Panc1 (cell line): ENCODE data around the gene BDP1. TPM values are rescaled to one million over a fixed set of nuclear protein-coding genes. Genes with fewer than 3 reads are reported as not detected.
"Not testable (repeated sequence)": the region's sequence is repeated elsewhere in the genome, so short reads cannot be mapped to it uniquely, and the experiment has no call there.

Source experiments
- ATAC-seq: fragments of 200-7000 bp; cut with Tn5 transposase; 2 replicates; pipeline ENCODE4 v1.9.1; 2020; ENCODE audit warnings: mild to moderate bottlenecking, moderate library complexity
- BruUV-seq: library from RNA; stranded (reverse); fragments of 400-500 nt; replicated peaks from 2 replicates; lab custom pipeline; 2021; lab: Mats Ljungman, UMichigan
- CTCF ChIA-PET: fragments of 300-600 bp; sonication (Branson Sonifier 250); formaldehyde crosslinking; loops from one replicate; lab custom pipeline; 2022; ENCODE audit warnings: antibody characterized with exemption; lab: Charles Lee
- POLR2A ChIA-PET: fragments of 300-600 bp; sonication (Branson Sonifier 250); formaldehyde crosslinking; loops from one replicate; lab custom pipeline; 2022; ENCODE audit warnings: antibody characterized with exemption; lab: Charles Lee
- DNase-seq: peaks from one replicate; pipeline ENCODE4 v3.0.0-alpha.2; 2010; ENCODE audit warnings: low read depth, low spot score
- H3K27ac ChIP-seq: 2 replicates; pipeline ENCODE4 v1.5.1; 2011; ENCODE audit warnings: mild to moderate bottlenecking, low read length, inconsistent platforms
- H3K27me3 ChIP-seq: fragments of 200-500 bp; sonication (Bioruptor generic); 2 replicates; pipeline ENCODE4 v1.6.0; 2014; ENCODE audit warnings: low read length, inconsistent platforms; ENCODE audit not compliant: control insufficient read depth, insufficient read depth
- H3K36me3 ChIP-seq: fragments of 200-500 bp; sonication (Bioruptor generic); 2 replicates; pipeline ENCODE4 v1.5.1; 2014; ENCODE audit warnings: inconsistent platforms, mild to moderate bottlenecking, low read length, moderate library complexity; ENCODE audit not compliant: control insufficient read depth, insufficient read depth
- H3K4me1 ChIP-seq: 2 replicates; pipeline ENCODE4 v1.5.1; 2011; ENCODE audit warnings: inconsistent platforms, mild to moderate bottlenecking, low read length, moderate library complexity; ENCODE audit not compliant: control insufficient read depth, insufficient read depth
- H3K4me3 ChIP-seq, 2 experiments: 2 replicates each; pipeline ENCODE4 v1.5.1; 2011 to 2012; ENCODE audit warnings: low read depth in 2 of 2, low read length in 2 of 2, mild to moderate bottlenecking in 2 of 2, inconsistent platforms in 1 of 2, moderate library complexity in 1 of 2
- H3K9me3 ChIP-seq: fragments of 200-500 bp; sonication (Bioruptor generic); 2 replicates; pipeline ENCODE4 v1.5.1; 2014; ENCODE audit warnings: low read depth, mild to moderate bottlenecking, inconsistent platforms, low read length, moderate library complexity; ENCODE audit not compliant: control insufficient read depth, insufficient read depth
- POLR2AphosphoS5 ChIP-seq: IDR thresholded peaks from 2 replicates; pipeline ENCODE4 v1.6.1; 2012; ENCODE audit warnings: mild to moderate bottlenecking, low read depth, low read length, moderate library complexity
- SIN3A ChIP-seq: IDR thresholded peaks from 2 replicates; pipeline ENCODE4 v1.6.1; 2012; ENCODE audit warnings: low read depth, mild to moderate bottlenecking, low read length, moderate library complexity, borderline replicate concordance; ENCODE audit not compliant: insufficient read depth
- TCF7L2 ChIP-seq: IDR thresholded peaks from 2 replicates; pipeline ENCODE4 v1.6.1; 2011; ENCODE audit warnings: mild to moderate bottlenecking, low read depth, low read length, inconsistent platforms
- in situ Hi-C: cut with HindIII; loops from 2 replicates; pipeline ENCODE4 v1.10.0; 2016; ENCODE audit warnings: low sequenced_read_pairs, low pct_unique_long_range_greater_than_20kb
- intact Hi-C: fragments of 100-400 bp; cut with micrococcal nuclease; formaldehyde crosslinking; loops from one replicate; pipeline ENCODE4 v1.10.0; 2022; ENCODE audit not compliant: unreplicated experiment
- total RNA-seq: library from RNA; stranded (reverse); gene quantifications from one replicate; pipeline ENCODE4 v1.2.1, GENCODE V29; 2021; ENCODE audit not compliant: unreplicated experiment
- TF ChIP-seq, protein P1 (sequence below): fragments of 450-650 bp; IDR thresholded peaks from 2 replicates; pipeline ENCODE4 v1.5.1; 2017; ENCODE audit warnings: mild to moderate bottlenecking
- TF ChIP-seq, protein P2 (sequence below), 2 experiments: IDR thresholded peaks; 2 replicates each; pipeline ENCODE4 v1.6.1; 2011 to 2012; ENCODE audit warnings: low read depth in 2 of 2, control low read depth in 1 of 2, low read length in 1 of 2, mild to moderate bottlenecking in 1 of 2, moderate library complexity in 1 of 2; ENCODE audit not compliant: insufficient read depth in 1 of 2

BDP1 gene
- total RNA-seq, 1 experiment from 2014 or later = 30.7 TPM

DNA sequence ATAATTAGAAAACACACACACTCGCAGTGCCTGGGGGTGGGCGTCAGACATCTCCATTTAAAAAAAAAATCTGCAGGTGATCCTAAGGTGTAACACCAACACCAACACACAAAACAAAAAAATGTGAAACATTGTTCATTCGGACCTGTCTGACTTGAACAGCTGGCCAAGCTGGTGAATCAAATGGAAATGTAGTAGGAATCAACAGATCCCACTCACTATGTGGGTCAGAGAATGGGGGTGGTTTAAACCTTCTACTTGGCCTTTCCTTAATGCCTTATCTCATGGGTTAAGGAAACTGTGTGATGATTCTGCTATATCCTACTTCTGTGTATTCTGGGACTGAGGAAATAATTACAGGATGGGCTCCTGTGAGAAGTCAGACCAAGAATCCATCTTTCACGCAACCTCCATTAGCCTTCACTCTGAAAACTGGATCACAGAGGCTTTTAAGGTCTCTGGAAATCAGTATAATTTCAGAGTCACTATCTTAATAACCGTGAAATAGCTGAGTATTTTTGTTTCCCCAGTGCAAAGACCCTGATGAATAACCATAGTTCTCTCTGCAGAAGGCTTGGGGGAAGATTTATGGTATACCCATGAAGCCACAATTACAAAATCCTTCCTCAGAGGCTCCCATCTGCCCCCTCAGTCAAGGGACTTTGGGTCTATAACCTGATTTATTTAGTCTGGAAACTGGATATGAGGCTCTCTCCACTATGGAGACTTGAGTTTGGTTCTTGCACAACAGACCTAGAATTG, 114.5 kb downstream of the BDP1 start:
- ChIA-PET CTCF (no interaction called here), POLR2A (no interaction called here)
- no TSS peak for BruUV-seq
- TF ChIP-seq, protein P1, sequence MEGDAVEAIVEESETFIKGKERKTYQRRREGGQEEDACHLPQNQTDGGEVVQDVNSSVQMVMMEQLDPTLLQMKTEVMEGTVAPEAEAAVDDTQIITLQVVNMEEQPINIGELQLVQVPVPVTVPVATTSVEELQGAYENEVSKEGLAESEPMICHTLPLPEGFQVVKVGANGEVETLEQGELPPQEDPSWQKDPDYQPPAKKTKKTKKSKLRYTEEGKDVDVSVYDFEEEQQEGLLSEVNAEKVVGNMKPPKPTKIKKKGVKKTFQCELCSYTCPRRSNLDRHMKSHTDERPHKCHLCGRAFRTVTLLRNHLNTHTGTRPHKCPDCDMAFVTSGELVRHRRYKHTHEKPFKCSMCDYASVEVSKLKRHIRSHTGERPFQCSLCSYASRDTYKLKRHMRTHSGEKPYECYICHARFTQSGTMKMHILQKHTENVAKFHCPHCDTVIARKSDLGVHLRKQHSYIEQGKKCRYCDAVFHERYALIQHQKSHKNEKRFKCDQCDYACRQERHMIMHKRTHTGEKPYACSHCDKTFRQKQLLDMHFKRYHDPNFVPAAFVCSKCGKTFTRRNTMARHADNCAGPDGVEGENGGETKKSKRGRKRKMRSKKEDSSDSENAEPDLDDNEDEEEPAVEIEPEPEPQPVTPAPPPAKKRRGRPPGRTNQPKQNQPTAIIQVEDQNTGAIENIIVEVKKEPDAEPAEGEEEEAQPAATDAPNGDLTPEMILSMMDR = no peak
- TF ChIP-seq TCF7L2 (no peak), POLR2AphosphoS5 (no peak), SIN3A (no peak)
- Histone ChIP-seq H3K4me3 (no peak overlapping the region), H3K36me3 (peaks cover 11% of the 10 kb centered on the region; the same call in 1 of the 2 replicates), H3K4me1 (no peaks in the 10 kb centered on the region), H3K27ac (no peak overlapping the region), H3K9me3 (no peaks in the 10 kb centered on the region), H3K27me3 (no peaks in the 10 kb centered on the region)
- peak; percentile 38; the same call in 1 of the 2 replicates for ATAC-seq
- intact Hi-C loops = loop anchor here (10.0 kb wide), 1 partner anchor 185 kb away; no protein-coding TSS in a partner anchor
- in situ Hi-C loops = no loop called here
- DNase-seq = no peak

DNA sequence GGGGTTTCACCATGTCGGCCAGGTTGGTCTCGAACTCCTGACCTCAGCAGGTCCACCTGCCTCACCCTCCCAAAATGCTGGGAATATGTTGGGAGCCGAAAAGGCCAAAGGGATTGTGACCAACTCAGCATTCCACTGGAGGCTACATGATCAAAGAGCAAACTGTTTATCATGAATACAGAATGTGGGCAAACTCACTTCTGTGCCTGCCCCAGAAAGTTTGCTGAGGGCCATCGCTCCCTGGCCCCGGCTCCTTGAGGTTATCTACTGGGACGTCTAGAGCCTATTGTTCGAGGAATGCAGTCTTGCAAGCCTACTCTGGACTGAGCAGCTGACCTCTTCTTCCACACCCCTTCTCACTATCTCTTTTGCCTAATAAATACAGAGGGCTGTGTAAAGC, 116.4 kb downstream of the BDP1 start:
- H3K4me3 ChIP-seq, in situ Hi-C loops, H3K4me1 ChIP-seq, H3K36me3 ChIP-seq, intact Hi-C loops, CTCF ChIA-PET, DNase-seq, H3K9me3 ChIP-seq, ATAC-seq, H3K27ac ChIP-seq, BruUV-seq, H3K27me3 ChIP-seq, POLR2A ChIA-PET: not testable (repeated sequence)

DNA sequence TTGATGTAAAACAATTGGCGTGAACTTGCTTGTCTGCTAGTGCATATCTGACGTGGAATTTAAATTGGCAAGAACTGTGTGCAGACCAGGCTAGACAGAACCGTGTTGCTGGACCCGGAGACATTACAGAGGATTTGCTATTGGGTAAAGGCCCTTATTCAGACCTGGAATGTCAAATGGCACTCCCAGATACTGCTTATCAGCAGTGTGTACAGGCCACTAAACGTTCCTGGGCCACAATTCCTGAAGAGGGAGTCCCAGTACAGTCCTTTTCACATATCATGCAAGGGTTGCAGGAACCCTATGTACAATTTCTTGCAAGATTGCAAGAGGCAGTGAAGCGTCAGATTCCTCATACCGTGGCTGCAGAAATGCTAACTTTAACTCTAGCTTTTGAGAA, 118.1 kb downstream of the BDP1 start:
- Histone ChIP-seq H3K9me3 (no peaks in the 10 kb centered on the region), H3K4me1 (no peaks in the 10 kb centered on the region), H3K36me3 (no peaks in the 10 kb centered on the region), H3K27me3 (no peaks in the 10 kb centered on the region), H3K4me3 (no peak overlapping the region), H3K27ac (no peak overlapping the region)
- no TSS peak for BruUV-seq
- in situ Hi-C loops (no loop called here), intact Hi-C loops (no loop called here)
- TF ChIP-seq, protein P1 = 0 out of 2 replicates have a peak, but pooled peaks have one; percentile 5
- TF ChIP-seq, protein P2, sequence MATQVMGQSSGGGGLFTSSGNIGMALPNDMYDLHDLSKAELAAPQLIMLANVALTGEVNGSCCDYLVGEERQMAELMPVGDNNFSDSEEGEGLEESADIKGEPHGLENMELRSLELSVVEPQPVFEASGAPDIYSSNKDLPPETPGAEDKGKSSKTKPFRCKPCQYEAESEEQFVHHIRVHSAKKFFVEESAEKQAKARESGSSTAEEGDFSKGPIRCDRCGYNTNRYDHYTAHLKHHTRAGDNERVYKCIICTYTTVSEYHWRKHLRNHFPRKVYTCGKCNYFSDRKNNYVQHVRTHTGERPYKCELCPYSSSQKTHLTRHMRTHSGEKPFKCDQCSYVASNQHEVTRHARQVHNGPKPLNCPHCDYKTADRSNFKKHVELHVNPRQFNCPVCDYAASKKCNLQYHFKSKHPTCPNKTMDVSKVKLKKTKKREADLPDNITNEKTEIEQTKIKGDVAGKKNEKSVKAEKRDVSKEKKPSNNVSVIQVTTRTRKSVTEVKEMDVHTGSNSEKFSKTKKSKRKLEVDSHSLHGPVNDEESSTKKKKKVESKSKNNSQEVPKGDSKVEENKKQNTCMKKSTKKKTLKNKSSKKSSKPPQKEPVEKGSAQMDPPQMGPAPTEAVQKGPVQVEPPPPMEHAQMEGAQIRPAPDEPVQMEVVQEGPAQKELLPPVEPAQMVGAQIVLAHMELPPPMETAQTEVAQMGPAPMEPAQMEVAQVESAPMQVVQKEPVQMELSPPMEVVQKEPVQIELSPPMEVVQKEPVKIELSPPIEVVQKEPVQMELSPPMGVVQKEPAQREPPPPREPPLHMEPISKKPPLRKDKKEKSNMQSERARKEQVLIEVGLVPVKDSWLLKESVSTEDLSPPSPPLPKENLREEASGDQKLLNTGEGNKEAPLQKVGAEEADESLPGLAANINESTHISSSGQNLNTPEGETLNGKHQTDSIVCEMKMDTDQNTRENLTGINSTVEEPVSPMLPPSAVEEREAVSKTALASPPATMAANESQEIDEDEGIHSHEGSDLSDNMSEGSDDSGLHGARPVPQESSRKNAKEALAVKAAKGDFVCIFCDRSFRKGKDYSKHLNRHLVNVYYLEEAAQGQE (IDR thresholded peaks at IDR 0.05; ENCODE audit: insufficient read depth in 1 of 2, low read depth in 2 of 2, low read length in 1 of 2) = no peak
- ATAC-seq (no peak), DNase-seq (no peak)
- POLR2A ChIA-PET = no interaction called here
- CTCF ChIA-PET = no interaction called here

DNA sequence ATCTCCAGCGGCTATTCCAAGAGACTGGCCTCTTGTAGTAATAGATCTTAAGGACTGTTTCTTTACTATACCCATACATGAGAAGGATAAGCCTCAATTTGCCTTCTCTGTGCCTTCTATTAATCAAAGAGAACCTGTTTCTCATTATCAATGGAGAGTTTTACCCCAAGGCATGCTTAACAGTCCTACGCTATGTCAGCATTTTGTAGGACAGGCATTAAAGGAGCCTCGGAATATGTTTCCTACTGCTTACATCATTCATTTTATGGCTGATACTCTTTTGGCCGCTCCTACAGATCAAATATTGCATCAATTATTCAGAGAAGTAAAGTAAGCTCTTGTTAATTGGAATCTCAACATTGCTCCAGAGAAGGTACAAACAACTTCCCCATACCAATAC, 120.1 kb downstream of the BDP1 start:
- H3K9me3 ChIP-seq, DNase-seq, H3K36me3 ChIP-seq, H3K27me3 ChIP-seq, intact Hi-C loops, H3K4me3 ChIP-seq, CTCF ChIA-PET, H3K27ac ChIP-seq, H3K4me1 ChIP-seq, in situ Hi-C loops, ATAC-seq, BruUV-seq: not testable (repeated sequence)
- POLR2A ChIA-PET = interaction anchor here (0.6 kb wide), 1 partner anchor 29 kb away, joined by 3 read pairs; no protein-coding TSS in a partner anchor
